NCI-H1092 (cell line): ENCODE data around the gene MYCN.
"Not testable (repeated sequence)": the region's sequence is repeated elsewhere in the genome, so short reads cannot be mapped to it uniquely, and the experiment has no call there.

Experiments used
- DNase-seq: peaks from one replicate; lab custom pipeline; 2025; lab: John Stamatoyannopoulos, UW

Gene MYCN

GRCh38 chr2:15957881-15958713, 17.7 kb downstream of the MYCN start:
- no peak for DNase-seq

- DNase-seq = no peak
Measured at GRCh38 chr2:15959331-15960153, 19.2 kb downstream of the MYCN start.

- not testable (repeated sequence) for DNase-seq
Measured at GRCh38 chr2:15960154-15960520, 19.8 kb downstream of the MYCN start.

- DNase-seq = not testable (repeated sequence)
Measured at GRCh38 chr2:15963109-15963976, 23.0 kb downstream of the MYCN start.

- DNase-seq = no peak
Measured at GRCh38 chr2:15963977-15964670, 23.8 kb downstream of the MYCN start.

- DNase-seq = no peak
Measured at GRCh38 chr2:15964936-15965563, 24.7 kb downstream of the MYCN start.

GRCh38 chr2:15965564-15966019, 25.2 kb downstream of the MYCN start:
- no peak for DNase-seq

GRCh38 chr2:15967415-15968279, 27.3 kb downstream of the MYCN start:
- no peak for DNase-seq

GRCh38 chr2:15968280-15969178, 28.2 kb downstream of the MYCN start:
- no peak for DNase-seq

GRCh38 chr2:15969214-15969613, 28.9 kb downstream of the MYCN start:
- no peak for DNase-seq

GRCh38 chr2:15970701-15971100, 30.4 kb downstream of the MYCN start:
- no peak for DNase-seq

- no peak for DNase-seq
Measured at GRCh38 chr2:15971351-15971750, 31.0 kb downstream of the MYCN start.

GRCh38 chr2:15971831-15972522, 31.6 kb downstream of the MYCN start:
- no peak for DNase-seq

GRCh38 chr2:15973481-15974401, 33.4 kb downstream of the MYCN start:
- DNase-seq = no peak

GRCh38 chr2:15974565-15975260, 34.4 kb downstream of the MYCN start:
- no peak for DNase-seq

- DNase-seq = no peak
Measured at GRCh38 chr2:15975261-15975600, 34.9 kb downstream of the MYCN start.

GRCh38 chr2:15975676-15976075, 35.3 kb downstream of the MYCN start:
- DNase-seq = no peak
